Spleen (tissue), 11 donors: Measurements from ENCODE around the gene NSD2. TPM values are rescaled to one million over a fixed set of nuclear protein-coding genes. Genes with fewer than 3 reads are reported as not detected.

Experiments used
- DNase-seq: peaks from one replicate; pipeline ENCODE4 v3.0.0-alpha.2; 2020
- H3K27ac ChIP-seq, 8 donors: fragments of 200-600 bp; sonication (generic) in 7 of 8; 1 replicate in 4 of 8; 2 replicates in 4 of 8; pipeline versions ENCODE4 v1.5.0 to v1.8.0; 2016 to 2021; ENCODE audit warnings: inconsistent platforms in 4 of 8, mild to moderate bottlenecking in 4 of 8, moderate library complexity in 1 of 8
- H3K27me3 ChIP-seq, 7 donors: fragments of 200-600 bp; sonication (generic) in 6 of 7; replicated peaks in 1 of 7; 1 replicate in 4 of 7; 2 replicates in 3 of 7; pipeline versions ENCODE4 v1.5.0 to v1.8.0; 2016 to 2021; ENCODE audit warnings: inconsistent platforms in 3 of 7, mild to moderate bottlenecking in 1 of 7
- H3K36me3 ChIP-seq, 6 donors: fragments of 200-600 bp; sonication (generic) in 5 of 6; 1 replicate in 4 of 6; 2 replicates in 2 of 6; pipeline versions ENCODE4 v1.5.0 to v1.8.0; 2016 to 2021; ENCODE audit warnings: inconsistent platforms in 2 of 6
- H3K4me1 ChIP-seq, 6 donors: fragments of 200-600 bp; sonication (generic) in 5 of 6; 1 replicate in 3 of 6; 2 replicates in 3 of 6; pipeline versions ENCODE4 v1.5.0 to v1.8.0; 2016 to 2021; ENCODE audit warnings: inconsistent platforms in 3 of 6
- H3K4me3 ChIP-seq, 8 donors: fragments of 200-600 bp; sonication (generic) in 7 of 8; 1 replicate in 4 of 8; 2 replicates in 4 of 8; pipeline versions ENCODE4 v1.5.0 to v1.8.0; 2016 to 2021; ENCODE audit warnings: inconsistent platforms in 4 of 8, mild to moderate bottlenecking in 4 of 8, moderate library complexity in 2 of 8
- H3K9me3 ChIP-seq, 8 donors: fragments of 200-600 bp; sonication (generic) in 7 of 8; 1 replicate in 4 of 8; 2 replicates in 4 of 8; pipeline versions ENCODE4 v1.5.0 to v1.8.0; 2016 to 2021; ENCODE audit warnings: inconsistent platforms in 4 of 8
- POLR2A ChIP-seq, 3 donors: fragments of 450-650 bp; IDR thresholded peaks; one replicate each; pipeline ENCODE4 v1.5.1; 2017; ENCODE audit warnings: antibody characterized with exemption in 3 of 3, mild to moderate bottlenecking in 1 of 3
- POLR2AphosphoS5 ChIP-seq, 3 donors: sonication (generic); formaldehyde crosslinking; IDR thresholded peaks; one replicate each; pipeline ENCODE4 v1.5.1; 2017; ENCODE audit warnings: antibody characterized with exemption in 3 of 3
- WGBS, 5 donors: extraction: QIAGEN DNeasy Blood & Tissue Kit in 3 of 5; methylation state at CpG; one replicate each; pipeline versions ENCODE4 v1.1.5 to v1.1.7; 2013 to 2018; 5-methylcytosine and 5-hydroxymethylcytosine counted together
- intact Hi-C: fragments of 100-400 bp; cut with DNase I; formaldehyde crosslinking; loops from one replicate; pipeline ENCODE4 v1.15.0; 2023; ENCODE audit warnings: low total_unique reads
- polyA plus RNA-seq, 3 donors: library from polyadenylated mRNA; stranded (reverse); fragments of 200-250 nt; gene quantifications; one replicate each; pipeline ENCODE4 v1.2.1, GENCODE V29; 2013
- total RNA-seq, 7 donors: library from RNA; depleted of rRNA in 3 of 7; stranded (reverse); fragments of >200 nt in 3 of 7; fragmentation: NEBNext Ultra II Directional in 4 of 7; extraction: Animal tissue kit (Norgen Biotek cat#: 25700) in 4 of 7; gene quantifications; one replicate each; pipeline versions ENCODE4 v1.1.0 to v1.2.1, GENCODE V29; 2016 to 2021
- TF ChIP-seq, protein P1 (sequence below), 11 experiments: fragments of 200-600 bp in 7 of 11; fragments of 450-650 bp in 4 of 11; sonication (generic) in 4 of 11; IDR thresholded peaks in 8 of 11; conservative IDR thresholded peaks in 3 of 11; 1 replicate in 7 of 11; 2 replicates in 4 of 11; pipeline versions ENCODE4 v1.4.0 to v1.8.0; 2016 to 2021; ENCODE audit warnings: antibody characterized with exemption in 11 of 11, inconsistent platforms in 4 of 11, mild to moderate bottlenecking in 1 of 11
- donor health status: healthy with polysubstance abuse.
- donor health status: DM: no; HTN: no; CAD: no; lungs with moderate emphysema.
- donor health status: DM: no; HTN: no; CAD: no.
- donor health status: Bipolar disorder and iron deficiency.
- donor health status: healthy.
- donor health status: DM: no; HTN: no; CAD: no.
- donor health status: DM: yes; HTN: yes; CAD: no.

NSD2 gene
- total and polyA plus RNA-seq, 10 donors = 7.1 to 58.9 (median 47.8) TPM

DNA sequence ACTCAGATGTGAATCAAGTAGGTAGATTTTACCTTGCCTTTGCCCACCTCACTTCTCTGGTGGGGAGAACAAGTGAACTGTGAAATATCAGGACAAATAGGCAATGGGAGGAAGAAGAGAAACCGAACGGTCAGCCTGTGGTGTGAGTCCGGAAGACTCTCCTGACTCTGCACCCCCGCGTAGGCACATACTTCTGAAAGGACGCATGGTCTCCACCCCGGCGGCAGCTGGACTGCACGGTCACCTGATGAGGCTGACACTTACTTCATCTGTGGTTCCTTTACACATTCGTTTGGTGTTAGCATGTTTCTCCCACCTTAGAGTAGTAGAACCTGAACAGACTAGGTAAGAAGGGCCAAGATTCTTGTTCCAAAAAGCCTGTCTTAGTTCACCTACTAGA, 79.2 kb downstream of the NSD2 start:
- WGBS, 5 donors = 85 to 92% (median 89%) methylated on average over 10 of the region's 10 CpGs
- H3K27me3 ChIP-seq = no peaks in the 10 kb centered on the region
- H3K9me3 ChIP-seq = no peaks in the 10 kb centered on the region
- no peaks in the 10 kb centered on the region for H3K4me1 ChIP-seq
- no peak for DNase-seq
- TF ChIP-seq POLR2AphosphoS5 (IDR thresholded peaks at IDR 0.05) = no peak
- TF ChIP-seq, protein P1, sequence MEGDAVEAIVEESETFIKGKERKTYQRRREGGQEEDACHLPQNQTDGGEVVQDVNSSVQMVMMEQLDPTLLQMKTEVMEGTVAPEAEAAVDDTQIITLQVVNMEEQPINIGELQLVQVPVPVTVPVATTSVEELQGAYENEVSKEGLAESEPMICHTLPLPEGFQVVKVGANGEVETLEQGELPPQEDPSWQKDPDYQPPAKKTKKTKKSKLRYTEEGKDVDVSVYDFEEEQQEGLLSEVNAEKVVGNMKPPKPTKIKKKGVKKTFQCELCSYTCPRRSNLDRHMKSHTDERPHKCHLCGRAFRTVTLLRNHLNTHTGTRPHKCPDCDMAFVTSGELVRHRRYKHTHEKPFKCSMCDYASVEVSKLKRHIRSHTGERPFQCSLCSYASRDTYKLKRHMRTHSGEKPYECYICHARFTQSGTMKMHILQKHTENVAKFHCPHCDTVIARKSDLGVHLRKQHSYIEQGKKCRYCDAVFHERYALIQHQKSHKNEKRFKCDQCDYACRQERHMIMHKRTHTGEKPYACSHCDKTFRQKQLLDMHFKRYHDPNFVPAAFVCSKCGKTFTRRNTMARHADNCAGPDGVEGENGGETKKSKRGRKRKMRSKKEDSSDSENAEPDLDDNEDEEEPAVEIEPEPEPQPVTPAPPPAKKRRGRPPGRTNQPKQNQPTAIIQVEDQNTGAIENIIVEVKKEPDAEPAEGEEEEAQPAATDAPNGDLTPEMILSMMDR (IDR thresholded peaks at IDR 0.05 in 8 of 11, conservative IDR thresholded peaks at IDR 0.05 in 3 of 11) = no peak
- TF ChIP-seq POLR2A (IDR thresholded peaks at IDR 0.05) = no peak
- no peak overlapping the region for H3K4me3 ChIP-seq
- peaks cover 0 to 96% (median 31%) of the 10 kb centered on the region in 6 donors for H3K36me3 ChIP-seq
- H3K27ac ChIP-seq = no peak overlapping the region
- intact Hi-C loops = no loop called here

DNA sequence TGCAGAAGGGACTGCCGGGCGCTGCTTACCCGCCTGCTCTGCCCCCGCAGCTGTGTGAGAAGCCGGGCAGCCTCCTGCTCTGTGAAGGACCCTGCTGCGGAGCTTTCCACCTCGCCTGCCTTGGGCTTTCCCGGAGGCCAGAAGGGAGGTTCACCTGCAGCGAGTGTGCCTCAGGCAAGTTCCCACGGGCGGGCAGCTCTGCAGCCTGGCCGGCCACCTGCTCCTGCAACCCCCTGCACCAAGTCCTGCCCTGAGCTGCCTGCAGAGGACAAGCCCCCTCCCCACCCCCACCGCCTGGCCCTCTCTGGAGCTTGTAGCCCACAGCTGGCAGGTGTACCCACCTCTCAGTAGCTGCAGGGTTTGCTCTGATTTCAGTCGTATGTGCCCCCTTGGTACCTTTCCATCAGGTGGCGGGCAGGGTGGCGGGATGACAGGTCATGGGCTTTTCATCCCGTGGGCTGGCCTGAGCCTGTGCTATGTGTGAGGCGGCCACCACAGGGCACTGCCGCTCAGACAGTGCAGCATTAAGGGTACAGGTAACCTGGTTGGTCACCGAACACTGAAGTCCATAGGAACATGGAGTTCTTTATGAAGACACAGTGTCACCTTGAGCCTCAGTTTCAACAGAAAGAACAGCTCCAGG, 81.0 kb downstream of the NSD2 start:
- intact Hi-C loops = no loop called here
- H3K36me3 ChIP-seq = peaks cover 0 to 97% (median 42%) of the 10 kb centered on the region in 6 donors
- no peak for TF ChIP-seq POLR2A (IDR thresholded peaks at IDR 0.05)
- TF ChIP-seq POLR2AphosphoS5 (IDR thresholded peaks at IDR 0.05) = no peak
- TF ChIP-seq, protein P1 (IDR thresholded peaks at IDR 0.05 in 8 of 11, conservative IDR thresholded peaks at IDR 0.05 in 3 of 11) = no peak
- no peak overlapping the region for H3K27ac ChIP-seq
- H3K27me3 ChIP-seq = no peaks in the 10 kb centered on the region
- WGBS, 5 donors = 96 to 97% (median 97%) methylated on average over 11 to 20 of the region's 20 CpGs
- no peaks in the 10 kb centered on the region for H3K9me3 ChIP-seq
- no peaks in the 10 kb centered on the region for H3K4me1 ChIP-seq
- no peak overlapping the region for H3K4me3 ChIP-seq
- no peak for DNase-seq

DNA sequence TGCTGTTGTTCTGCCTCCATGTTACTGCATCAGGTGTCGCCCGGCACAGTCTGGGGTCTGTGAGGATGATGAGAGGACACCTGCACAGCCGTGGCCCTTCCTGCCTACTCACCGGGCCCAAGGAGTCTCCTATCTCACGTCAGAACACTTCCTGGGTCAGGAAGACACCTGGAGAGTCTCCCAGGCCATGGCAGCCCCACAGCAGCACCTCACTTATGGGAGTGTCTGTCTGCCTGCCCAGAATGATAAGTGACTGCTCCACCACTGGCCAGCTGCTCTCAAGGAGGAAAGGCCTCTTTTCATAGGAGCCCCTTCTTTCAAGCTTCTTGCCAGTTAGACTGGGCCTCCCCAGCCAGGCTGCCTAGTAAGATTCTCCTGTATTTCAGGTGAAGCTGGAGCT, 81.5 kb downstream of the NSD2 start:
- TF ChIP-seq, protein P1 (IDR thresholded peaks at IDR 0.05 in 8 of 11, conservative IDR thresholded peaks at IDR 0.05 in 3 of 11) = no peak
- TF ChIP-seq POLR2AphosphoS5 (IDR thresholded peaks at IDR 0.05) = no peak
- no peak for TF ChIP-seq POLR2A (IDR thresholded peaks at IDR 0.05)
- WGBS, 5 donors = 79 to 100% (median 94%) methylated on average over 2 to 5 of the region's 5 CpGs
- no peaks in the 10 kb centered on the region for H3K9me3 ChIP-seq
- DNase-seq = no peak
- H3K4me1 ChIP-seq = no peaks in the 10 kb centered on the region
- H3K27me3 ChIP-seq = no peaks in the 10 kb centered on the region
- no peak overlapping the region for H3K4me3 ChIP-seq
- intact Hi-C loops = no loop called here
- no peak overlapping the region for H3K27ac ChIP-seq
- peaks cover 0 to 100% (median 44%) of the 10 kb centered on the region in 6 donors for H3K36me3 ChIP-seq

DNA sequence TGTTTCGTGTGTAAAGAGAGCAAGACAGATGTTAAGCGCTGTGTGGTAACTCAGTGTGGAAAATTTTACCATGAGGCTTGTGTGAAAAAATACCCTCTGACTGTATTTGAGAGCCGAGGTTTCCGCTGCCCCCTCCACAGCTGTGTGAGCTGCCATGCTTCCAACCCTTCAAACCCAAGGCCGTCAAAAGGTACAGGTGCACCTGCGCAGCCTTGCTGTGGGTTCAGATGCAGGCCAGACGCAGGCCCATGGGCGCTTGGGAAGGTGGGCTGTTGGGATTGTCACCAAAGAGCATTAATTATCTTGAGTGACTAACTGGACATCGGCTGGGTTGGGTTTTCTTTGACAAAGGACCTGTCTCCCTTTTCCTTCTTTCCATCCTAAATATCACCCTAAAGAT, 82.1 kb downstream of the NSD2 start:
- H3K4me3 ChIP-seq = no peak overlapping the region
- H3K9me3 ChIP-seq = no peaks in the 10 kb centered on the region
- H3K27ac ChIP-seq = no peak overlapping the region
- no peaks in the 10 kb centered on the region for H3K27me3 ChIP-seq
- intact Hi-C loops = no loop called here
- peaks cover 0 to 100% (median 50%) of the 10 kb centered on the region in 6 donors for H3K36me3 ChIP-seq
- H3K4me1 ChIP-seq = no peaks in the 10 kb centered on the region
- TF ChIP-seq POLR2AphosphoS5 (IDR thresholded peaks at IDR 0.05) = no peak
- TF ChIP-seq POLR2A (IDR thresholded peaks at IDR 0.05) = no peak
- TF ChIP-seq, protein P1 (IDR thresholded peaks at IDR 0.05 in 8 of 11, conservative IDR thresholded peaks at IDR 0.05 in 3 of 11) = no peak
- no peak for DNase-seq
- 91 to 96% (median 95%) methylated on average over 9 of the region's 9 CpGs for WGBS, 5 donors
